Astrocyte of the cerebellum (primary cell): ENCODE results near the gene SERPINA1.

ENCODE experiments used
- DNase-seq: peaks from one replicate; pipeline ENCODE4 v3.0.0-alpha.2; 2011; ENCODE audit warnings: low read depth
- H3K4me3 ChIP-seq: 2 replicates; pipeline ENCODE4 v1.5.1; 2011; ENCODE audit warnings: mild to moderate bottlenecking, low read depth, low read length, moderate library complexity
- in situ Hi-C: cut with HindIII; loops from 2 replicates; pipeline ENCODE4 v1.10.0; 2017; ENCODE audit warnings: low sequenced_read_pairs
- TF ChIP-seq, protein P1 (sequence below): IDR thresholded peaks from 2 replicates; pipeline ENCODE4 v1.5.1; 2012; ENCODE audit warnings: low read length, low read depth, moderate library complexity, mild to moderate bottlenecking; ENCODE audit errors: missing control alignments

SERPINA1 gene

GRCh38 chr14:94379291-94380224, 8.8 kb downstream of the SERPINA1 start:
- no peak overlapping the region for H3K4me3 ChIP-seq
- in situ Hi-C loops, result no loop called here
- DNase-seq, result no peak
- TF ChIP-seq, protein P1, sequence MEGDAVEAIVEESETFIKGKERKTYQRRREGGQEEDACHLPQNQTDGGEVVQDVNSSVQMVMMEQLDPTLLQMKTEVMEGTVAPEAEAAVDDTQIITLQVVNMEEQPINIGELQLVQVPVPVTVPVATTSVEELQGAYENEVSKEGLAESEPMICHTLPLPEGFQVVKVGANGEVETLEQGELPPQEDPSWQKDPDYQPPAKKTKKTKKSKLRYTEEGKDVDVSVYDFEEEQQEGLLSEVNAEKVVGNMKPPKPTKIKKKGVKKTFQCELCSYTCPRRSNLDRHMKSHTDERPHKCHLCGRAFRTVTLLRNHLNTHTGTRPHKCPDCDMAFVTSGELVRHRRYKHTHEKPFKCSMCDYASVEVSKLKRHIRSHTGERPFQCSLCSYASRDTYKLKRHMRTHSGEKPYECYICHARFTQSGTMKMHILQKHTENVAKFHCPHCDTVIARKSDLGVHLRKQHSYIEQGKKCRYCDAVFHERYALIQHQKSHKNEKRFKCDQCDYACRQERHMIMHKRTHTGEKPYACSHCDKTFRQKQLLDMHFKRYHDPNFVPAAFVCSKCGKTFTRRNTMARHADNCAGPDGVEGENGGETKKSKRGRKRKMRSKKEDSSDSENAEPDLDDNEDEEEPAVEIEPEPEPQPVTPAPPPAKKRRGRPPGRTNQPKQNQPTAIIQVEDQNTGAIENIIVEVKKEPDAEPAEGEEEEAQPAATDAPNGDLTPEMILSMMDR, result no peak

- in situ Hi-C loops, result no loop called here
- DNase-seq, result no peak
These were observed 9.7 kb downstream of the SERPINA1 start for GRCh38 chr14:94378527-94379290.

GRCh38 chr14:94377866-94378470, 10.4 kb downstream of the SERPINA1 start:
- no peak for DNase-seq
- TF ChIP-seq, protein P1, result no peak
- in situ Hi-C loops, result no loop called here
- no peak overlapping the region for H3K4me3 ChIP-seq

More at GRCh38 chr14:94378527-94379290, 9.7 kb downstream of the SERPINA1 start:
- TF ChIP-seq, protein P1, result no peak
- no peak overlapping the region for H3K4me3 ChIP-seq

- no peak for DNase-seq
- no peak overlapping the region for H3K4me3 ChIP-seq
- TF ChIP-seq, protein P1, result no peak
- in situ Hi-C loops, result no loop called here
These were observed 11.2 kb downstream of the SERPINA1 start for GRCh38 chr14:94376976-94377865.

DNA sequence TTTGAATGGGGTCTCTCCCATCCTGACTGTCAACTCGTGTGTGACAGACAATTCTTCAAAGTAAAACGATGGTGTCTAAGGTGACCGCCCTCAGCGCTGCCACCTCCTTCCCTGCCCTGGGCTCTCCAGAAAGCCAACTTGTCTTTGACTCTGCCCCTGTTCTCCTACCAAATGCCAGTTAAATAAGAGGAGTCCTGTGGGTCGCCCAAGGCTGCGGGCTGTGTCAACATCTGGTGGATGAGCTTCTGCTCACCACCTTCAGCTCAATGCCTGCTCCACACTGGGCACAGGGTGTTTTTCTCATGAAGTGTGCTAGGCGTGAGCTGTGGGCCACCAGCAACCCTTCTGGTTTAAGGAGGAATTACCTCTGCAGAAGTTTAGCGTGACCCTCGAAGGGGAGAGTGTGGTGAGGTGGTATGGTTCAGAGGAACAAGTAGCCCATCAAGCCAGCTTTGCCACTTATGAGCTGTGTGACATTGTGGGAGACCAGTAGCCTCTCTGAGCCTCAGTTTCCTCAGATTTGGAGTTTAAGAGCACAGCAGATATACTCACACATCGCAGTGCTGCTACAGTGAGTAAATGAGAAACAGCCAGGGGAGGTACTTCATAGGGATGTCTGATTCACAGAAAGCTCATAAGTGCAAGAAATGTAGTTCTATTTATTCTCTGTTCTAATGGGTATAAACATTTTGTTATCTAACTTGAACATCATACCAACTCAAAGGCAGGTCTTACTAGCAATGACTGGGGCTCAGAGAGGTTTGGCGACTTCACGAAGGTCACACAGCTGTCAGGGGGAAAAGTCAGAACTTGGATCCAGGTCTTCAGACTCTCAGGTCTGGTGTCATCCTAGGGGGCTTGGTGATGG, 12.1 kb downstream of the SERPINA1 start:
- no peak for DNase-seq
- no peak overlapping the region for H3K4me3 ChIP-seq
- in situ Hi-C loops, result no loop called here
- TF ChIP-seq, protein P1, result no peak
